Measurements from ENCODE around the gene SETD1B.

- TF ChIP-seq, protein P1, sequence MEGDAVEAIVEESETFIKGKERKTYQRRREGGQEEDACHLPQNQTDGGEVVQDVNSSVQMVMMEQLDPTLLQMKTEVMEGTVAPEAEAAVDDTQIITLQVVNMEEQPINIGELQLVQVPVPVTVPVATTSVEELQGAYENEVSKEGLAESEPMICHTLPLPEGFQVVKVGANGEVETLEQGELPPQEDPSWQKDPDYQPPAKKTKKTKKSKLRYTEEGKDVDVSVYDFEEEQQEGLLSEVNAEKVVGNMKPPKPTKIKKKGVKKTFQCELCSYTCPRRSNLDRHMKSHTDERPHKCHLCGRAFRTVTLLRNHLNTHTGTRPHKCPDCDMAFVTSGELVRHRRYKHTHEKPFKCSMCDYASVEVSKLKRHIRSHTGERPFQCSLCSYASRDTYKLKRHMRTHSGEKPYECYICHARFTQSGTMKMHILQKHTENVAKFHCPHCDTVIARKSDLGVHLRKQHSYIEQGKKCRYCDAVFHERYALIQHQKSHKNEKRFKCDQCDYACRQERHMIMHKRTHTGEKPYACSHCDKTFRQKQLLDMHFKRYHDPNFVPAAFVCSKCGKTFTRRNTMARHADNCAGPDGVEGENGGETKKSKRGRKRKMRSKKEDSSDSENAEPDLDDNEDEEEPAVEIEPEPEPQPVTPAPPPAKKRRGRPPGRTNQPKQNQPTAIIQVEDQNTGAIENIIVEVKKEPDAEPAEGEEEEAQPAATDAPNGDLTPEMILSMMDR (conservative IDR thresholded peaks at IDR 0.05 in 1 of 2, IDR thresholded peaks at IDR 0.05 in 1 of 2; ENCODE audit: low read depth in 1 of 2, low read length in 2 of 2), result no peak
- no peak for TF ChIP-seq EZH2 (IDR thresholded peaks at IDR 0.05; ENCODE audit: low read length, missing control alignments)
These were observed 17.4 kb upstream of the SETD1B start for GRCh38 chr12:121786440-121786825.

Measured in fibroblast of lung (primary cell).